Measurements from ENCODE around the gene ARHGDIG. TPM values are rescaled to one million over a fixed set of nuclear protein-coding genes. Genes with fewer than 3 reads are reported as not detected.
A peak's percentile ranks its signal among the peaks of the same experiment; 100 is the strongest.

The ARHGDIG gene
- total RNA-seq, 1 donor from 2014 or later: 13.8 TPM

- DNase-seq: no peak
- no peaks in the 10 kb centered on the region for H3K36me3 Mint-ChIP-seq (ENCODE audit: unreplicated experiment)
- TF ChIP-seq CTCF (IDR thresholded peaks at IDR 0.05; ENCODE audit: partially characterized antibody, unreplicated experiment): no peak
- H3K27me3 Mint-ChIP-seq (ENCODE audit: unreplicated experiment): peaks cover 2% of the 10 kb centered on the region
- no peaks in the 10 kb centered on the region for H3K9me3 Mint-ChIP-seq (ENCODE audit: unreplicated experiment)
- no peak overlapping the region for H3K4me3 Mint-ChIP-seq (ENCODE audit: unreplicated experiment)
- peaks cover 7% of the 10 kb centered on the region for H3K4me1 Mint-ChIP-seq (ENCODE audit: low read depth, unreplicated experiment)
- H3K27ac Mint-ChIP-seq (ENCODE audit: unreplicated experiment): no peak overlapping the region
These were observed 36.5 kb downstream of the ARHGDIG start for GRCh38 chr16:316741-317464.

GRCh38 chr16:317583-317982 is 37.2 kb downstream of the ARHGDIG start:
- H3K27me3 Mint-ChIP-seq (ENCODE audit: unreplicated experiment): peaks cover 2% of the 10 kb centered on the region
- TF ChIP-seq CTCF (IDR thresholded peaks at IDR 0.05; ENCODE audit: partially characterized antibody, unreplicated experiment): no peak
- no peaks in the 10 kb centered on the region for H3K36me3 Mint-ChIP-seq (ENCODE audit: unreplicated experiment)
- H3K4me3 Mint-ChIP-seq (ENCODE audit: unreplicated experiment): no peak overlapping the region
- H3K9me3 Mint-ChIP-seq (ENCODE audit: unreplicated experiment): no peaks in the 10 kb centered on the region
- no peak overlapping the region for H3K27ac Mint-ChIP-seq (ENCODE audit: unreplicated experiment)
- no peak for DNase-seq
- peaks cover 7% of the 10 kb centered on the region for H3K4me1 Mint-ChIP-seq (ENCODE audit: low read depth, unreplicated experiment)

DNA sequence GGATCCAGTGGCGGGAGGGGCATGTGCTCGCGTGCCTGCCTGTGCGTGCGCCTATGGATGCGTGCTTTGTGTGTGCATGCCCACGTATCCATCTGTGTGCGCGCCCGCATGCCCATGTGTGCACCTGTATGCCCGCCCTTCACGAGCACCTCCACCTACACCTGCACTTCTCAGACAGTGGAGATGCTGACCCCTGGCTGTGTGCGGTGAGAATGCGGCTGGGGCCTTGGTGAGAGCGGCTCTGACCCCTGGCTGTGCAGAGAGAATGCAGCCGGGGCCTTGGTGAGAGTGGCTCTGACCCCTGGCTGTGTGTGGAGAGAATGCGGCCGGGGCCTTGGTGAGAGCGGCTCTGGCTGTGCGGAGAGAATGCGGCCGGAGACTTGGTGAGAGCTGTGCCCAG is 38.2 kb downstream of the ARHGDIG start:
- peak; percentile 51 for TF ChIP-seq CTCF (IDR thresholded peaks at IDR 0.05; ENCODE audit: partially characterized antibody, unreplicated experiment)
- Mint-ChIP-seq H3K4me3 (ENCODE audit: unreplicated experiment) (no peak overlapping the region), H3K27me3 (ENCODE audit: unreplicated experiment) (peaks cover 2% of the 10 kb centered on the region), H3K27ac (ENCODE audit: unreplicated experiment) (no peak overlapping the region), H3K9me3 (ENCODE audit: unreplicated experiment) (no peaks in the 10 kb centered on the region), H3K4me1 (ENCODE audit: low read depth, unreplicated experiment) (peaks cover 7% of the 10 kb centered on the region), H3K36me3 (ENCODE audit: unreplicated experiment) (no peaks in the 10 kb centered on the region)
- DNase-seq: peak; percentile 61

DNA sequence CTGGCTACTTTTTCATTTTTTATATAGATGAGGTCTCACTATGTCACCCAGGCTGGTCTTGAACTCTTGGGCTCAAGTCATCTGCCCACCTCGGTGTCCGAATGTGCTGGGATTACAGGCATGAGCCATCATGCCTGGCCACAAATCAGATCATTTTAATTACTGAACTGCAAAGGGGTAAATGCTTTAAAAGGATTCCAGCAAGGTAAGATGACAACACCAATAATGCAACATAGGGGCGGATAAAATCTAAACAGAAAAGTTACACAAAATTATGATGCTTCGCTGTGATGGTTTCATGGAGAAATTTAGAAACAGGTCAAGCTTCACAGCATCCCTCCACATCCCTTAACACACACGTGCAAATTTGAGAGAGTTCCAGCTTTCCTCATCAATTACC is 39.8 kb downstream of the ARHGDIG start:
- H3K9me3 Mint-ChIP-seq (ENCODE audit: unreplicated experiment): no peaks in the 10 kb centered on the region
- no peak for DNase-seq
- no peak overlapping the region for H3K4me3 Mint-ChIP-seq (ENCODE audit: unreplicated experiment)
- no peak overlapping the region for H3K27ac Mint-ChIP-seq (ENCODE audit: unreplicated experiment)
- no peak for TF ChIP-seq CTCF (IDR thresholded peaks at IDR 0.05; ENCODE audit: partially characterized antibody, unreplicated experiment)
- no peaks in the 10 kb centered on the region for H3K36me3 Mint-ChIP-seq (ENCODE audit: unreplicated experiment)
- H3K4me1 Mint-ChIP-seq (ENCODE audit: low read depth, unreplicated experiment): peaks cover 2% of the 10 kb centered on the region
- peaks cover 2% of the 10 kb centered on the region for H3K27me3 Mint-ChIP-seq (ENCODE audit: unreplicated experiment)

GRCh38 chr16:321532-321931 is 41.1 kb downstream of the ARHGDIG start:
- H3K9me3 Mint-ChIP-seq (ENCODE audit: unreplicated experiment): no peaks in the 10 kb centered on the region
- DNase-seq: no peak
- no peaks in the 10 kb centered on the region for H3K36me3 Mint-ChIP-seq (ENCODE audit: unreplicated experiment)
- H3K27ac Mint-ChIP-seq (ENCODE audit: unreplicated experiment): no peak overlapping the region
- H3K4me3 Mint-ChIP-seq (ENCODE audit: unreplicated experiment): no peak overlapping the region
- peaks cover 2% of the 10 kb centered on the region for H3K27me3 Mint-ChIP-seq (ENCODE audit: unreplicated experiment)
- no peaks in the 10 kb centered on the region for H3K4me1 Mint-ChIP-seq (ENCODE audit: low read depth, unreplicated experiment)
- TF ChIP-seq CTCF (IDR thresholded peaks at IDR 0.05; ENCODE audit: partially characterized antibody, unreplicated experiment): no peak
